Hair follicle dermal papilla cell (primary cell): ENCODE results near the gene NCR2. TPM values are rescaled to one million over a fixed set of nuclear protein-coding genes. Genes with fewer than 3 reads are reported as not detected.

Source experiments
- small RNA-seq: library from RNA; depleted of rRNA; stranded (forward); fragments of <200 nt; gene quantifications from one replicate; pipeline ENCODE3, GENCODE V24; 2012
- total RNA-seq: library from RNA; depleted of rRNA; stranded (reverse); fragments of >200 nt; gene quantifications from 2 replicates; pipeline ENCODE4 v1.2.3, GENCODE V29; 2012

The NCR2 gene
- total RNA-seq, result not detected in 2 replicates

GRCh38 chr6:41335296-41335695 is at the start of gene NCR2:
NCR2 (plus strand) TSS chr6:41335608; CDS start chr6:41335877, 269 bp downstream.

GRCh38 chr6:41286544-41287346 is 48.7 kb upstream of the NCR2 start, which contains the start of gene TREM1:
TREM1 (minus strand) TSS chr6:41286682; CDS start chr6:41286655, 27 bp downstream.

Small RNAs within 50 kb of the gene (small RNA-seq; reads per million reads assigned to genes)
- not detected for gene RNU6-643P

Other genes with a start within 250 kb of the NCR2 start
- gene TREML1, start 181.3 kb upstream of the NCR2 start, total RNA-seq, result not detected in 2 replicates
- gene TREM2, start 172.5 kb upstream of the NCR2 start, total RNA-seq, result 0.16 TPM in 1 of 2 replicates, not detected in the other
- not detected in 2 replicates for gene TREML2, start 134.5 kb upstream of the NCR2 start, total RNA-seq
- not detected in 2 replicates for gene TREML4, start 107.3 kb upstream of the NCR2 start, total RNA-seq
- not detected in 2 replicates for gene TREM1, start 48.9 kb upstream of the NCR2 start, total RNA-seq
- gene FOXP4, start 210.8 kb downstream of the NCR2 start, total RNA-seq, result 1.7 and 2.8 TPM in 2 replicates